Brain microvascular endothelial cell (primary cell): Measurements from ENCODE around the gene SLC49A3.
"Not testable (repeated sequence)": the region's sequence is repeated elsewhere in the genome, so short reads cannot be mapped to it uniquely, and the experiment has no call there.

ENCODE experiments used
- DNase-seq: peaks from one replicate; pipeline ENCODE4 v3.0.0-alpha.2; 2020
- H3K27ac ChIP-seq: fragments of 250-450 bp; sonication (Bioruptor Pico); 2 replicates; pipeline ENCODE4 v1.5.1; 2020; ENCODE audit warnings: mild to moderate bottlenecking, moderate library complexity
- H3K27me3 ChIP-seq: fragments of 250-450 bp; sonication (Bioruptor Pico); replicated peaks from 2 replicates; pipeline ENCODE4 v1.5.1; 2020; ENCODE audit warnings: mild to moderate bottlenecking
- H3K36me3 ChIP-seq: fragments of 250-450 bp; sonication (Bioruptor Pico); replicated peaks from 2 replicates; pipeline ENCODE4 v1.5.1; 2020; ENCODE audit warnings: mild to moderate bottlenecking
- H3K4me3 ChIP-seq: 2 replicates; pipeline ENCODE4 v1.5.1; 2011; ENCODE audit warnings: low read depth, mild to moderate bottlenecking, control low read depth, low read length, moderate library complexity
- CTCF ChIP-seq: IDR thresholded peaks from 2 replicates; pipeline ENCODE4 v1.5.1; 2011; ENCODE audit warnings: low read depth, mild to moderate bottlenecking, moderate library complexity, low read length, control low read depth, inconsistent platforms; ENCODE audit errors: missing control alignments
- in situ Hi-C: cut with HindIII; loops from 2 replicates; pipeline ENCODE4 v1.10.0; 2017; ENCODE audit warnings: low sequenced_read_pairs, low pct_ligation_motif_present

The SLC49A3 gene

GRCh38 chr4:636628-637159 lies 52.3 kb downstream of the SLC49A3 start:
- DNase-seq, result no peak
- no peak overlapping the region for H3K4me3 ChIP-seq
- no peak overlapping the region for H3K27ac ChIP-seq
- peaks cover 4% of the 10 kb centered on the region for H3K27me3 ChIP-seq
- no peaks in the 10 kb centered on the region for H3K36me3 ChIP-seq
- in situ Hi-C loops, result no loop called here
- TF ChIP-seq CTCF, result no peak

- DNase-seq, result no peak
- TF ChIP-seq CTCF, result no peak
- no peaks in the 10 kb centered on the region for H3K36me3 ChIP-seq
- no peak overlapping the region for H3K4me3 ChIP-seq
- no peak overlapping the region for H3K27ac ChIP-seq
- H3K27me3 ChIP-seq, result peaks cover 4% of the 10 kb centered on the region
- in situ Hi-C loops, result no loop called here
Measured at GRCh38 chr4:635851-636627, 52.9 kb downstream of the SLC49A3 start.

GRCh38 chr4:635066-635835 lies 53.7 kb downstream of the SLC49A3 start:
- H3K4me3 ChIP-seq, H3K27ac ChIP-seq, DNase-seq, H3K27me3 ChIP-seq, H3K36me3 ChIP-seq, in situ Hi-C loops: not testable (repeated sequence)

- TF ChIP-seq CTCF, result no peak
- Histone ChIP-seq H3K4me3 (no peak overlapping the region), H3K27me3 (peaks cover 7% of the 10 kb centered on the region), H3K27ac (no peak overlapping the region), H3K36me3 (no peaks in the 10 kb centered on the region)
- in situ Hi-C loops, result no loop called here
- no peak for DNase-seq
Measured at GRCh38 chr4:634599-634985, 54.4 kb downstream of the SLC49A3 start.

GRCh38 chr4:633976-634598 lies 54.9 kb downstream of the SLC49A3 start:
- Histone ChIP-seq H3K27ac (no peak overlapping the region), H3K27me3 (peaks cover 7% of the 10 kb centered on the region), H3K4me3 (no peak overlapping the region), H3K36me3 (no peaks in the 10 kb centered on the region)
- DNase-seq, result no peak
- no peak for TF ChIP-seq CTCF
- in situ Hi-C loops, result no loop called here

GRCh38 chr4:633406-633805 lies 55.5 kb downstream of the SLC49A3 start:
- Histone ChIP-seq H3K36me3 (no peaks in the 10 kb centered on the region), H3K27ac (no peak overlapping the region), H3K27me3 (peaks cover 7% of the 10 kb centered on the region), H3K4me3 (no peak overlapping the region)
- in situ Hi-C loops, result no loop called here
- DNase-seq, result no peak
- no peak for TF ChIP-seq CTCF
